ENCODE data around the gene TPST2. TPM values are rescaled to one million over a fixed set of nuclear protein-coding genes. Genes with fewer than 3 reads are reported as not detected.
A peak's percentile ranks its signal among the peaks of the same experiment; 100 is the strongest.

The TPST2 gene
- polyA plus RNA-seq, 1 experiment, result 84.9 TPM

DNA sequence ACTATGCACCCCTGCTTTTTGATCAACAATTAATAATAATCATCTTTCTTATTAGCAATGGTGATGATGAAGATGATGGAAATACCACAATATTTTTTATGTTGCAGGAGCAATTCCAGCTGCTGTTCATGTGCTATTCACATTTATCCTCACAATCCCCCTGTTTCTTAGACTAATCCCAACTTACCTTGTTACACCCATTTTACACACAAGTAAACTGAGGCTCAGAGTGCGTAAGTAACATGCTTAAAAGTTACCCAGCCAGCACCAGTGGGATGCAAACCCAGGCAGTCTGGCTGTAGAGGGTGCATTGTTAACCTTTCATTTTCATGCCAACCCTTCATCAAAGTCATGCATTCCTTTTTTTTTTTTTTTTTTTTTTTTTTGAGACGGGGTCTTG, 30.3 kb upstream of the TPST2 start:
- CTCF ChIA-PET, result no interaction called here
- TF ChIP-seq, protein P1, sequence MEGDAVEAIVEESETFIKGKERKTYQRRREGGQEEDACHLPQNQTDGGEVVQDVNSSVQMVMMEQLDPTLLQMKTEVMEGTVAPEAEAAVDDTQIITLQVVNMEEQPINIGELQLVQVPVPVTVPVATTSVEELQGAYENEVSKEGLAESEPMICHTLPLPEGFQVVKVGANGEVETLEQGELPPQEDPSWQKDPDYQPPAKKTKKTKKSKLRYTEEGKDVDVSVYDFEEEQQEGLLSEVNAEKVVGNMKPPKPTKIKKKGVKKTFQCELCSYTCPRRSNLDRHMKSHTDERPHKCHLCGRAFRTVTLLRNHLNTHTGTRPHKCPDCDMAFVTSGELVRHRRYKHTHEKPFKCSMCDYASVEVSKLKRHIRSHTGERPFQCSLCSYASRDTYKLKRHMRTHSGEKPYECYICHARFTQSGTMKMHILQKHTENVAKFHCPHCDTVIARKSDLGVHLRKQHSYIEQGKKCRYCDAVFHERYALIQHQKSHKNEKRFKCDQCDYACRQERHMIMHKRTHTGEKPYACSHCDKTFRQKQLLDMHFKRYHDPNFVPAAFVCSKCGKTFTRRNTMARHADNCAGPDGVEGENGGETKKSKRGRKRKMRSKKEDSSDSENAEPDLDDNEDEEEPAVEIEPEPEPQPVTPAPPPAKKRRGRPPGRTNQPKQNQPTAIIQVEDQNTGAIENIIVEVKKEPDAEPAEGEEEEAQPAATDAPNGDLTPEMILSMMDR (IDR thresholded peaks at IDR 0.05; ENCODE audit: insufficient read depth, low read depth, low read length), result no peak
- DNase-seq (ENCODE audit: low read depth), result no peak
- no peaks in the 10 kb centered on the region for H3K36me3 ChIP-seq (ENCODE audit: control insufficient read depth, insufficient read depth, low read length)
- H3K27me3 ChIP-seq (ENCODE audit: control insufficient read depth, insufficient read depth, low read length), result peaks cover 4% of the 10 kb centered on the region
- POLR2A ChIA-PET, result no interaction called here
- H3K4me3 ChIP-seq (ENCODE audit: low read depth, low read length), result no peak overlapping the region

DNA sequence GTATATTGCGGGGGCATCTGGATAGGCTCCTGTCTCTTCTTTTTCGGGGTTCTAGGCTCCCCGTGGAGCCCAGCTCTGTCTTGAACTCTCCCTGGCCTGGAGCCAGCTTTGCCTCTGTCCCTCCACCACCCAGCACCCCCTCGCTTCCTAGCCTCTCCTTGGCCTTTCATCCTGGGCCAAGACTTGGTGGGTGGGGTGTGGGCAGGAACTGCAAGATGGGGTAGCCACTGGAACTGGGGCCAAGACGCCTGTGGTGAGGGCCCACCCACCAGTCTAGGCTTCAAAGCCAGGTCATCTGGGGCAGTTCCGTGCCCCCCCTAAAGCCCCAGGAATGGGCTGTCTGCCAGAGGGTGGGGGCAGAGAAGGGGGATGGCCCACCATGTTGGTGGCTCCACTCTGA, 29.6 kb upstream of the TPST2 start:
- Histone ChIP-seq H3K36me3 (ENCODE audit: control insufficient read depth, insufficient read depth, low read length) (no peaks in the 10 kb centered on the region), H3K4me3 (ENCODE audit: low read depth, low read length) (no peak overlapping the region), H3K27me3 (ENCODE audit: control insufficient read depth, insufficient read depth, low read length) (peaks cover 4% of the 10 kb centered on the region)
- TF ChIP-seq, protein P1 (IDR thresholded peaks at IDR 0.05; ENCODE audit: insufficient read depth, low read depth, low read length), result no peak
- CTCF ChIA-PET, result no interaction called here
- POLR2A ChIA-PET, result no interaction called here
- DNase-seq (ENCODE audit: low read depth), result no peak

DNA sequence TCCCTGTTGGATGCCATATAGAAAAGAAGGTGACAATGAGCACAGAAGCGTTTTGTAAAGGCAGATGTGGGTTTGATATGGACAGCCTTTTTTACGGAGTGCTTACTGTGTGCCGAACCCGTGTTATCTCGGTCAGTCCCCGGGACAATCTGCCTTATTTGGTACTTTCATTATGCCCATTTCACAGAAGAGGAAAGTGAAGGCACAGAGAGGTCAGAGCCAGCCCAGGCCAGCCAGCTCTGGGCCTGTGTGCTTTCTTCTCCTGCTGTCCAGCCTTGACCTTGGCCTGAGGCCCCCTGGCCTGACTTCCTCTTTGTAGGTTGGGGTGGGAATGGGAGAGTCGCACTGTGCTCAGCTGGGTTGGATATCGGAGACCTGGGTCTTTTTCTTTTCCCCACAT, 28.5 kb upstream of the TPST2 start:
- TF ChIP-seq, protein P1 (IDR thresholded peaks at IDR 0.05; ENCODE audit: insufficient read depth, low read depth, low read length), result no peak
- DNase-seq (ENCODE audit: low read depth), result no peak
- Histone ChIP-seq H3K4me3 (ENCODE audit: low read depth, low read length) (no peak overlapping the region), H3K27me3 (ENCODE audit: control insufficient read depth, insufficient read depth, low read length) (peaks cover 4% of the 10 kb centered on the region), H3K36me3 (ENCODE audit: control insufficient read depth, insufficient read depth, low read length) (no peaks in the 10 kb centered on the region)
- CTCF ChIA-PET, result no interaction called here
- POLR2A ChIA-PET, result no interaction called here

DNA sequence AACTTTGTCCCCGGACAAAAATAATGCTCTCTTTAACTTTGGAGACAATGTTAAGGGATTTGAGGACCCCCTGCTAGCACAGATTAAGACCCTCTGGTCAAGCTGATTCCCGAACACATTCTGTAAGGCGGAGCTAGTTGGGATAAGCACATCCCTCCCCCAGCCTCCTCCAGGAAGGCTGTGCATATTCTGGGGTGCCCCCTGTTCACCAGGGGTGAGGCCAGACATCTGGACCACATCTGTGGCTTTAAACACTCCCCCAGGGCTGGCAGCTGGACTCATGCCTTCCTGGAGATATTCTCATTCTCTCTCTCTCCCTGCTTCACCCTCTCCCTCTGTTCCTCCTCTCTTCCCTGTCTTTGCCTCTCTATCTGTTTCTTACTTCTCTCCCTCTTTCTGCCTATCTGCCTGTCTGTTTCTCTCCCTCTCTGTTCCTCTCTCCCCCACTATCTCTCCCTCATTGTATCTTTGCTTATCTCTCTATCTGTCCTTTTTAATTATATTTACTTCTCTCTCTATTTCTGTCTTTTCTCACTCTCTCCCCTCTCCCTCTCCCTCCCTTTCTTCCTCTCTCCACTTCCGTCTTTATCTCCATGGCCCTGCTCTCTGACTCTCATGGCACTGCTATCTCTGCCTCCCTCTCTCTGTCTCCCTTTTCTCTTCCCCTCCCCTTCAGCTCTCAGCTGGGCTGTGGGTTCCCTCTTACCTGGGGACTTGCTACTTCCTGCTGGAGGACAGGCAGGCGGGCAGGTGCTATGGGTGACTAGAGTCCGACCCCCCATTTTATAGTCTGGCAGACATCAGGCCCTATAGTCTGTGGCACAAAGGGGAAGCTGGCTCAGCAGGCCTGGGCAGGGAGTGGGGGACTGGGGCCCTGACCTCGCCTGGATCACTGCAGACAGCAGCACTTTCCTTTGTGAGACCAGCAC, 27.6 kb upstream of the TPST2 start, which contains the start of gene CRYBB1:
TSS of gene CRYBB1 (minus strand) at position 757 of the 929 bp plus-strand sequence. CDS start 1,708 bp downstream, outside the sequence.
- Histone ChIP-seq H3K4me3 (ENCODE audit: low read depth, low read length) (no peak within 1 kb of the TSS), H3K27me3 (ENCODE audit: control insufficient read depth, insufficient read depth, low read length) (peaks cover 6% of the 10 kb centered on the region), H3K36me3 (ENCODE audit: control insufficient read depth, insufficient read depth, low read length) (no peaks in the 10 kb centered on the region)
- ChIA-PET POLR2A (interaction anchor here (0.6 kb wide), 1 partner anchor 110 kb away, joined by 3 read pairs; no protein-coding TSS in a partner anchor), CTCF (no interaction called here)
- DNase-seq (ENCODE audit: low read depth), result peak; percentile 7
- TF ChIP-seq, protein P1 (IDR thresholded peaks at IDR 0.05; ENCODE audit: insufficient read depth, low read depth, low read length), result no peak

DNA sequence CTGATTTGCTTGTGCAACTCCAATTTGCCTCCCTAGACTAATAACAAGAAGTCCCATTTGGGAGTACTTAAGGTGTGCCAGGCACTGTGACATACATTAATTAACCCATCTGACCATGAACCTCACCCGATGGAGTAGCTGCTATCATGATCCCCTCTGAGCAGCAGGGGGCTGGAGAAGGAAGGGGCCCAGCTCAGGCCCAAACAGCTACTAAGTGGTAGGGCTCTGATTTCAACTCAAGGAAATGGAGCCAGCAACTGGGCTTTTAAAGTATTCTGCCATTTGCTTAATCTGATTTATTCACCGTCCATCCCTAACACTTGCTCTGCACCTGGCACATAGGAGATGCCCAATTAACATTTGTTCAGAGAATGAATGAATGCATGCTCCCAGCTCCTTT, 26.7 kb upstream of the TPST2 start:
- CTCF ChIA-PET, result no interaction called here
- no peak overlapping the region for H3K4me3 ChIP-seq (ENCODE audit: low read depth, low read length)

More for the DNA sequence above, 26.7 kb upstream of the TPST2 start:
- POLR2A ChIA-PET, result interaction anchor here (0.6 kb wide), 1 partner anchor 109 kb away, joined by 3 read pairs; no protein-coding TSS in a partner anchor
- peaks cover 6% of the 10 kb centered on the region for H3K27me3 ChIP-seq (ENCODE audit: control insufficient read depth, insufficient read depth, low read length)
- H3K36me3 ChIP-seq (ENCODE audit: control insufficient read depth, insufficient read depth, low read length), result no peaks in the 10 kb centered on the region
- TF ChIP-seq, protein P1 (IDR thresholded peaks at IDR 0.05; ENCODE audit: insufficient read depth, low read depth, low read length), result no peak
- DNase-seq (ENCODE audit: low read depth), result no peak
